ENCODE data around the gene ADGRB2.

The ADGRB2 gene

DNA sequence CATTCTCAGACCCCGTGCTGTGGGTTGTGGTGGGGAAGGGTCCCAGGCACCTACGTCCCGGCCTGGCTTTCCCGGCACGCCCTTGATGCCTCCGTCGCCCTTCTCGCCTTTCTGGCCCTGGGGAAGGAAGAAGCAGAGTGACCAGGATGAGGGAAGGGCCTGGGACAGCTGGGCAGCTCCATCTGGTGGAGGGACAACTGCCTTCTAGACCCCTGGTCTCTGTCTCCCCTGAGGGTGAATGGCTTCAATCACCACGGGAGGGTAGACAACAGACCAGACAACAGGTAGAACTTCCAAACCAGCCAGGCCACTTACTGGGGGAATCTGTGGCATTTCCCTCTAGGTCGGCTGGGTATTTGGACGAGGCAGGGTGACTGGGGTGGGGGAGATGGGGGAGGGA is 72.2 kb downstream of the ADGRB2 start:
- H3K4me1 ChIP-seq (ENCODE audit: control insufficient read depth, insufficient read depth, low read length), result no peaks in the 10 kb centered on the region
- no peaks in the 10 kb centered on the region for H3K9me3 ChIP-seq (ENCODE audit: control insufficient read depth, insufficient read depth, low read depth, low read length)
- ChIA-PET CTCF (interaction anchor here (0.6 kb wide), 1 partner anchor 259 kb away, joined by 3 read pairs; no protein-coding TSS in a partner anchor), POLR2A (no interaction called here)
- H3K4me3 ChIP-seq (ENCODE audit: low read depth, low read length), result no peak overlapping the region
- TF ChIP-seq, protein P1, sequence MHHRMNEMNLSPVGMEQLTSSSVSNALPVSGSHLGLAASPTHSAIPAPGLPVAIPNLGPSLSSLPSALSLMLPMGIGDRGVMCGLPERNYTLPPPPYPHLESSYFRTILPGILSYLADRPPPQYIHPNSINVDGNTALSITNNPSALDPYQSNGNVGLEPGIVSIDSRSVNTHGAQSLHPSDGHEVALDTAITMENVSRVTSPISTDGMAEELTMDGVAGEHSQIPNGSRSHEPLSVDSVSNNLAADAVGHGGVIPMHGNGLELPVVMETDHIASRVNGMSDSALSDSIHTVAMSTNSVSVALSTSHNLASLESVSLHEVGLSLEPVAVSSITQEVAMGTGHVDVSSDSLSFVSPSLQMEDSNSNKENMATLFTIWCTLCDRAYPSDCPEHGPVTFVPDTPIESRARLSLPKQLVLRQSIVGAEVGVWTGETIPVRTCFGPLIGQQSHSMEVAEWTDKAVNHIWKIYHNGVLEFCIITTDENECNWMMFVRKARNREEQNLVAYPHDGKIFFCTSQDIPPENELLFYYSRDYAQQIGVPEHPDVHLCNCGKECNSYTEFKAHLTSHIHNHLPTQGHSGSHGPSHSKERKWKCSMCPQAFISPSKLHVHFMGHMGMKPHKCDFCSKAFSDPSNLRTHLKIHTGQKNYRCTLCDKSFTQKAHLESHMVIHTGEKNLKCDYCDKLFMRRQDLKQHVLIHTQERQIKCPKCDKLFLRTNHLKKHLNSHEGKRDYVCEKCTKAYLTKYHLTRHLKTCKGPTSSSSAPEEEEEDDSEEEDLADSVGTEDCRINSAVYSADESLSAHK (tag by site-specific recombination; IDR thresholded peaks at IDR 0.05), result no peak
- TF ChIP-seq, protein P2, sequence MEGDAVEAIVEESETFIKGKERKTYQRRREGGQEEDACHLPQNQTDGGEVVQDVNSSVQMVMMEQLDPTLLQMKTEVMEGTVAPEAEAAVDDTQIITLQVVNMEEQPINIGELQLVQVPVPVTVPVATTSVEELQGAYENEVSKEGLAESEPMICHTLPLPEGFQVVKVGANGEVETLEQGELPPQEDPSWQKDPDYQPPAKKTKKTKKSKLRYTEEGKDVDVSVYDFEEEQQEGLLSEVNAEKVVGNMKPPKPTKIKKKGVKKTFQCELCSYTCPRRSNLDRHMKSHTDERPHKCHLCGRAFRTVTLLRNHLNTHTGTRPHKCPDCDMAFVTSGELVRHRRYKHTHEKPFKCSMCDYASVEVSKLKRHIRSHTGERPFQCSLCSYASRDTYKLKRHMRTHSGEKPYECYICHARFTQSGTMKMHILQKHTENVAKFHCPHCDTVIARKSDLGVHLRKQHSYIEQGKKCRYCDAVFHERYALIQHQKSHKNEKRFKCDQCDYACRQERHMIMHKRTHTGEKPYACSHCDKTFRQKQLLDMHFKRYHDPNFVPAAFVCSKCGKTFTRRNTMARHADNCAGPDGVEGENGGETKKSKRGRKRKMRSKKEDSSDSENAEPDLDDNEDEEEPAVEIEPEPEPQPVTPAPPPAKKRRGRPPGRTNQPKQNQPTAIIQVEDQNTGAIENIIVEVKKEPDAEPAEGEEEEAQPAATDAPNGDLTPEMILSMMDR (tag by site-specific recombination; IDR thresholded peaks at IDR 0.05), result 0 out of 2 replicates have a peak, but pooled peaks have one; percentile 20
- TF ChIP-seq ZFP69B (tag by site-specific recombination; IDR thresholded peaks at IDR 0.05), result no peak
- H3K27ac ChIP-seq (ENCODE audit: extremely low read depth, low read depth, low read length), result no peak overlapping the region
- no peaks in the 10 kb centered on the region for H3K36me3 ChIP-seq (ENCODE audit: control insufficient read depth in 2 of 2, insufficient read depth in 1 of 2, low read length in 2 of 2)

DNA sequence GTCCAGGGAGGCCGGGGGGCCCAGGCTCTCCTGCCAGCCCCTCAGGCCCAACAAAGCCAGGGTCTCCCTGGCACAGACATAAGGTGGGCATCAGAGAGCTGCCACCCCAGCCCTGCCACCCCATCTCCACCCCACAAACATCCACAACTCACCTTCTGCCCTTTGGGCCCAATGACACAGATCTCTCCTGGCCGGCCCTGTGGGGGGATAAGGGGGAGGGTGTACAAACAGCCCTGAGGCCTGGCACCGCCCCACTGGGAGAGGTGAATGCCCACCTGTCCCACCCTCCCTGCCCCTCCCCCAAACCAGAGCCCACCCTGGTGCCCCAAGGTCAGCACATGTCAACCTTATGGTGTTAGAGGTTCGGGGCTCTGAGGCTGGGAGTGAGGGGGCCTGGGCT is 72.7 kb downstream of the ADGRB2 start:
- Histone ChIP-seq H3K4me1 (ENCODE audit: control insufficient read depth, insufficient read depth, low read length) (no peaks in the 10 kb centered on the region), H3K9me3 (ENCODE audit: control insufficient read depth, insufficient read depth, low read depth, low read length) (no peaks in the 10 kb centered on the region), H3K27ac (ENCODE audit: extremely low read depth, low read depth, low read length) (no peak overlapping the region), H3K4me3 (ENCODE audit: low read depth, low read length) (no peak overlapping the region), H3K36me3 (ENCODE audit: control insufficient read depth in 2 of 2, insufficient read depth in 1 of 2, low read length in 2 of 2) (no peaks in the 10 kb centered on the region)
- ChIA-PET CTCF (interaction anchor here (1.0 kb wide), 1 partner anchor 25 kb away, joined by 3 read pairs; no protein-coding TSS in a partner anchor), POLR2A (interaction anchor here (0.5 kb wide), 1 partner anchor 47 kb away, joined by 3 read pairs; the partner anchor contains the start of gene PEF1)
- TF ChIP-seq ZNF501 (tag by site-specific recombination; IDR thresholded peaks at IDR 0.05) (no peak), GLIS2 (tag by site-specific recombination; IDR thresholded peaks at IDR 0.05) (peak; percentile 24; the same call in 1 of the 2 replicates)

DNA sequence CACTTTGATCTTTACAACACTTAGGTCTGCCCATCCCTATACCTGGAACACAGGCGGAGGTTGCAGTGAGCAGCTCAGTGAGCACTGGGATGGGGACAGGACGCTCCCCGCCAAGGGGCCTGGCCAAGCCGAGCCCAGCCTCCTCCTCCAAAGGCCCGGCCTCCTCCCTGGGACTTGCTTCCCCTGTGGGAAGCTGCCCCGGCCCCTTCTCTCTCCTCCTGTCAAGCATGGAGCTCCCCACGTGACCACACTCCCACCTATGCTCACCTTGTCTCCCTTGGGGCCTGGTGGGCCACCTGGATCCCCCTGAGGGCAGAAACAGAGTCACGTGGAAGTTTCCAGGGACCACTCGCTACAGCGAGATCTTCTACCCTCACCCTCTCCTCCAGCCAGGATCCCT is 73.2 kb downstream of the ADGRB2 start:
- Histone ChIP-seq H3K27ac (ENCODE audit: extremely low read depth, low read depth, low read length) (no peak overlapping the region), H3K36me3 (ENCODE audit: control insufficient read depth in 2 of 2, insufficient read depth in 1 of 2, low read length in 2 of 2) (no peaks in the 10 kb centered on the region), H3K9me3 (ENCODE audit: control insufficient read depth, insufficient read depth, low read depth, low read length) (no peaks in the 10 kb centered on the region), H3K4me3 (ENCODE audit: low read depth, low read length) (no peak overlapping the region), H3K4me1 (ENCODE audit: control insufficient read depth, insufficient read depth, low read length) (no peaks in the 10 kb centered on the region)
- ChIA-PET POLR2A (interaction anchor here (0.5 kb wide), 1 partner anchor 46 kb away, joined by 3 read pairs; the partner anchor contains the start of gene PEF1), CTCF (interaction anchor here (0.7 to 1.0 kb wide), 2 partner anchors 9 to 25 kb away, joined by 3 read pairs; no protein-coding TSS in a partner anchor)
- TF ChIP-seq ZNF175 (tag by site-specific recombination; IDR thresholded peaks at IDR 0.05) (no peak), RBAK (tag by site-specific recombination; IDR thresholded peaks at IDR 0.05) (no peak), ZNF521 (tag by site-specific recombination; IDR thresholded peaks at IDR 0.05) (no peak), ZNF837 (tag by site-specific recombination; IDR thresholded peaks at IDR 0.05) (no peak), ZNF501 (tag by site-specific recombination; IDR thresholded peaks at IDR 0.05) (no peak), ZBTB21 (tag by site-specific recombination; IDR thresholded peaks at IDR 0.05) (no peak), ZNF585B (tag by site-specific recombination; IDR thresholded peaks at IDR 0.05) (no peak), HOXD13 (CRISPR knock-in tag; IDR thresholded peaks at IDR 0.05; ENCODE audit: borderline replicate concordance) (no peak), ZNF544 (tag by site-specific recombination; IDR thresholded peaks at IDR 0.05) (no peak)
- TF ChIP-seq, protein P3, sequence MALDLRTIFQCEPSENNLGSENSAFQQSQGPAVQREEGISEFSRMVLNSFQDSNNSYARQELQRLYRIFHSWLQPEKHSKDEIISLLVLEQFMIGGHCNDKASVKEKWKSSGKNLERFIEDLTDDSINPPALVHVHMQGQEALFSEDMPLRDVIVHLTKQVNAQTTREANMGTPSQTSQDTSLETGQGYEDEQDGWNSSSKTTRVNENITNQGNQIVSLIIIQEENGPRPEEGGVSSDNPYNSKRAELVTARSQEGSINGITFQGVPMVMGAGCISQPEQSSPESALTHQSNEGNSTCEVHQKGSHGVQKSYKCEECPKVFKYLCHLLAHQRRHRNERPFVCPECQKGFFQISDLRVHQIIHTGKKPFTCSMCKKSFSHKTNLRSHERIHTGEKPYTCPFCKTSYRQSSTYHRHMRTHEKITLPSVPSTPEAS (tag by site-specific recombination; IDR thresholded peaks at IDR 0.05), result no peak
